Nephron (organoid): Measurements from ENCODE around the gene NOP16.

Experiments
- H3K27ac Mint-ChIP-seq, 3 experiments: 2 replicates each; pipeline ENCODE4 v1.8.0; 2020; ENCODE audit warnings: mixed read lengths in 3 of 3, mild to moderate bottlenecking in 2 of 3, moderate library complexity in 1 of 3
- H3K27me3 Mint-ChIP-seq: 2 replicates; pipeline ENCODE4 v1.8.0; 2021; ENCODE audit warnings: low read depth, mild to moderate bottlenecking, moderate library complexity, mixed read lengths
- H3K36me3 Mint-ChIP-seq: 2 replicates; pipeline ENCODE4 v1.8.0; 2020; ENCODE audit warnings: low read depth, mixed read lengths
- H3K4me1 Mint-ChIP-seq: 2 replicates; pipeline ENCODE4 v1.8.0; 2020; ENCODE audit warnings: mixed read lengths
- H3K4me3 Mint-ChIP-seq, 3 experiments: 2 replicates each; pipeline ENCODE4 v1.8.0; 2020; ENCODE audit warnings: mild to moderate bottlenecking in 3 of 3, mixed read lengths in 3 of 3, moderate library complexity in 2 of 3
- H3K9me3 Mint-ChIP-seq: 2 replicates; pipeline ENCODE4 v1.8.0; 2020; ENCODE audit warnings: mixed read lengths
- CTCF ChIP-seq, 3 experiments: fragments of 200-600 bp; sonication (generic); IDR thresholded peaks; one replicate each; pipeline ENCODE4 v1.5.0; 2021; ENCODE audit warnings: antibody characterized with exemption in 3 of 3; ENCODE audit not compliant: unreplicated experiment in 3 of 3

NOP16 gene

GRCh38 chr5:176418251-176418650 lies 29.9 kb upstream of the NOP16 start:
- no peak for TF ChIP-seq CTCF (IDR thresholded peaks at IDR 0.05; ENCODE audit: unreplicated experiment in 3 of 3)
- Mint-ChIP-seq H3K4me1 (peaks cover 13% of the 10 kb centered on the region), H3K4me3 (peak overlapping the region in 1 of 3 experiments; percentile 83), H3K27ac (no peak overlapping the region), H3K36me3 (no peaks in the 10 kb centered on the region), H3K27me3 (peaks cover 17% of the 10 kb centered on the region), H3K9me3 (peaks cover 13% of the 10 kb centered on the region)

- H3K27ac Mint-ChIP-seq, result peak overlapping the region in 2 of 3 experiments; percentile 25 to 41
- no peak for TF ChIP-seq CTCF (IDR thresholded peaks at IDR 0.05; ENCODE audit: unreplicated experiment in 3 of 3)
- H3K4me3 Mint-ChIP-seq, result peak overlapping the region; percentile 75 to 84 (median 83)
- peaks cover 12% of the 10 kb centered on the region for H3K27me3 Mint-ChIP-seq
- H3K36me3 Mint-ChIP-seq, result no peaks in the 10 kb centered on the region
- peaks cover 13% of the 10 kb centered on the region for H3K4me1 Mint-ChIP-seq
- peaks cover 10% of the 10 kb centered on the region for H3K9me3 Mint-ChIP-seq
Observed at GRCh38 chr5:176416965-176417364, 28.6 kb upstream of the NOP16 start.

- Mint-ChIP-seq H3K27ac (peak within 1 kb of the TSS in 2 of 3 experiments; percentile 25 to 63), H3K27me3 (peaks cover 12% of the 10 kb centered on the region), H3K36me3 (no peaks in the 10 kb centered on the region), H3K9me3 (peaks cover 7% of the 10 kb centered on the region), H3K4me1 (peaks cover 13% of the 10 kb centered on the region), H3K4me3 (peak within 1 kb of the TSS; percentile 78 to 85 (median 85))
- peak; percentile 60 to 73 (median 65) for TF ChIP-seq CTCF (IDR thresholded peaks at IDR 0.05; ENCODE audit: unreplicated experiment in 3 of 3)
Observed at GRCh38 chr5:176415952-176416924, 27.8 kb upstream of the NOP16 start, which contains the start of gene CLTB. CLTB (minus strand) TSS chr5:176416539; CDS start chr5:176416363, 176 bp downstream.

- peaks cover 2% of the 10 kb centered on the region for H3K9me3 Mint-ChIP-seq
- peak overlapping the region in 1 of 3 experiments; percentile 63 for H3K27ac Mint-ChIP-seq
- H3K36me3 Mint-ChIP-seq, result no peaks in the 10 kb centered on the region
- H3K4me3 Mint-ChIP-seq, result peak overlapping the region; percentile 78 to 85 (median 85)
- no peak for TF ChIP-seq CTCF (IDR thresholded peaks at IDR 0.05; ENCODE audit: unreplicated experiment in 3 of 3)
- peaks cover 13% of the 10 kb centered on the region for H3K4me1 Mint-ChIP-seq
- peaks cover 12% of the 10 kb centered on the region for H3K27me3 Mint-ChIP-seq
Observed at GRCh38 chr5:176415240-176415951, 27.0 kb upstream of the NOP16 start.

- Mint-ChIP-seq H3K9me3 (no peaks in the 10 kb centered on the region), H3K4me1 (peaks cover 13% of the 10 kb centered on the region), H3K27me3 (peaks cover 11% of the 10 kb centered on the region), H3K4me3 (peak overlapping the region; percentile 78 to 85 (median 85)), H3K36me3 (peaks cover 5% of the 10 kb centered on the region), H3K27ac (peak overlapping the region in 1 of 3 experiments; percentile 56)
- no peak for TF ChIP-seq CTCF (IDR thresholded peaks at IDR 0.05; ENCODE audit: unreplicated experiment in 3 of 3)
Observed at GRCh38 chr5:176414704-176415103, 26.3 kb upstream of the NOP16 start.
